GM21786 (cell line): ENCODE data around the gene NOA1.

Experiments used
- ATAC-seq: cut with Tn5 transposase; IDR thresholded peaks from one replicate; pipeline ENCODE4 v1.9.1; 2021; ENCODE audit not compliant: unreplicated experiment

Gene NOA1

DNA sequence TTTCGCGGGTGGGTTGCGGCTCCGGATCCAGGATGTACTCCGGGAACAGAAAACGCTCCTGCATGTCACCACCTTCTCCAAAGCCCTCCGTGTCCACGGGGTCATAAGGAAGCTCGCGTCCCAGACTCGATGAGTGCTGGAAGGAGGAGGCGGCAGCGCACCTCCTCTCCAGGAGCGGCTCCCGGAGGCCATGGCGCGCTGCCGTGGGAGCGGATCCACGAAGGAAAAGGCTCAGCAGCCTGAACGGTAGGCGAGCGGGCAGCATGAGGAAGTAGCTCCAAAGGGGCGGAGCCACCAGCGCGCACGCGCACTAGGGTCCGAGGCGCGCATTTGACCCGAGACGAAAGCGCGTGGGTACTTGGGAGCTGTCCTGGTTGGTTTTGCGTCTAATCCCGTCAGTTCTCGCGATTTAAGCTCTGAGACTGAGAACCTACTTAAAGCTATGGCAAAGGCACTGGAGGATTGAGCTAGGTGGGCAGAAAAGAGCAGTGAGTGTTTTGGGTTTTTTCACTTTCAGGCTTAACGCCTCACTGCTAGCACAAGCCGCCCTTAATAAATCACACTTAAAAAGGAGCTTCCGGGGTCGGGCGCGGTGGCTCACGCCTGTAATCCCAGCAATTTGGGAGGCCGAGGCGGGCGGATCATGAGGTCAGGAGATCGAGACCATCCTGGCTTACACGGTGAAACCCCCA is at the start of gene NOA1:
TSS of gene NOA1 (minus strand) at position 286 of the 692 bp plus-strand sequence. CDS start at position 265, 21 bp downstream.
- peak; percentile 81 for ATAC-seq

GRCh38 chr4:57023104-57023503 is 45.7 kb upstream of the NOA1 start:
- no peak for ATAC-seq

DNA sequence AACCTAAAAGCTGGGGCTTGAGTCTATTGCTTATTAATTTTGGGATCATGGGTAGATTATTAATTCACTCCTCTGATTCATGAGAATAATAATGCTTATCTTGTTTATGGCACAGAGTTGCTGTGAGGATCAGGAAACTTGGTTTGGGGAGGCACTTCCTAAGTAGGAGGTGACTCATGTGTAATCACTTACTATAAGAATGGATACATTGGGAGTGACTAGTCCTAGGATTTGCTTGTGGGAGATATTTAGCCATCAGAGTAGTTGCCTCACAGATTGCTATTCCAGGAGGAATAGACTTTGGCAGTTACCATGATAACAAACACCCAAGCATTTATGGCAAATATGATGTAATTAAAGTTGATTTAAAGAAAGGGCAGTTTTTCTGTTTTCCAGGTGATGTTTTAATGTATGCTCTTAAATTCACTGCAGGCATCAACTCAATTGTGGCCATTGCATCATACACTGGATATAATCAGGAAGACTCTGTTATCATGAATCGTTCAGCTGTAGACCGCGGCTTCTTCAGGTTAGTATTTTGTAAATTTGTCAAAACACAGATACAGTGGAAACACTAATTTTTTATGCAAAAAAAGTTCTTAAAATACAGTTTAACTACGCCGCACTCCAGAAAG is 43.2 kb upstream of the NOA1 start:
- ATAC-seq: no peak

- ATAC-seq: no peak
Observed at GRCh38 chr4:57018980-57019379, 41.6 kb upstream of the NOA1 start.

GRCh38 chr4:57013543-57014120 is 36.2 kb upstream of the NOA1 start:
- no peak for ATAC-seq

GRCh38 chr4:56999751-57000150 is 22.3 kb upstream of the NOA1 start:
- ATAC-seq: no peak

- ATAC-seq: no peak
Observed at GRCh38 chr4:56995525-56995924, 18.1 kb upstream of the NOA1 start.

DNA sequence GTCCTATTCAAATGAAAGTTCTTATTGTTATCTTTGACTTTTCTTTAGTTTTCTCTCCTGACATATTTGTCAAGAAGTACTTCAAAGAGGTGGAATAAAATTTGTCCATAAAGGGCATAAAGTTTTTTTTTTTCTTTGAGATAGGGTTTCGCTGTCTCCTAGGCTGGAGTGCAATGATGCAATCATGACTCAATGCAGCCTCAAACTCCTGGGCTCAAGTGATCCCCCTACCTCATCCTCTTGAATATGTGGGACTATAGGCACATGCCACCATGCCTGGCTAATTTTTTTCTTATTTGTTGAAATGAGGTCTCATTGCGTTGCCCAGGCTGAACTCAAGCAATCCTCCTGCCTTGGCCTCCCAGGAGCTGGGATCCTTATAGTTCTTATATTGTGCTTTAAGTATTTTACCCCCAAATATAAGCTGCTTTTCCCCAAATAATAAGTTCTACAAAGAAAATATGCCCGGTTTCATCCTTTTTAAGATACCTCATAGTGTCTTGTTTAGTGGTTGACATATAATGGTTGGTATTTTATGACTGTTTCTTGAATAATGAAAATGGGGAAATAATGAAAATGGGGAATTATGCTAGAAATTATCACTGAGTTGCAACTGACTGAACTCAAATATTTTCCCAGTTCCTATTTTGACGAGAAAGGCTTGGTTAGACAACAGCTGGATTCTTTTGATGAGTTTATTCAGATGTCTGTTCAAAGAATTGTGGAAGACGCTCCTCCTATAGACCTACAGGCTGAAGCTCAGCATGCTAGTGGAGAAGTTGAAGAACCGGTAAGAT is 12.9 kb upstream of the NOA1 start:
- ATAC-seq: no peak

- no peak for ATAC-seq
Observed at GRCh38 chr4:56986952-56987351, 9.5 kb upstream of the NOA1 start.

GRCh38 chr4:56986192-56986591 is 8.8 kb upstream of the NOA1 start:
- no peak for ATAC-seq

- no peak for ATAC-seq
Observed at GRCh38 chr4:56981795-56982201, 4.4 kb upstream of the NOA1 start.

GRCh38 chr4:56979421-56980072 is 2.1 kb upstream of the NOA1 start:
- ATAC-seq: no peak

GRCh38 chr4:56978750-56979303 is 1.4 kb upstream of the NOA1 start, which contains the start of gene POLR2B:
Gene POLR2B (plus strand): TSS chr4:56978896. CDS start chr4:56978986, 90 bp downstream.
- peak; percentile 53 for ATAC-seq

- peak; percentile 23 for ATAC-seq
Observed at GRCh38 chr4:56976837-56977320, 527 bp downstream of the NOA1 start.

- no peak for ATAC-seq
Observed at GRCh38 chr4:56976283-56976836, 1.0 kb downstream of the NOA1 start.

- no peak for ATAC-seq
Observed at GRCh38 chr4:56973336-56973735, 4.1 kb downstream of the NOA1 start.

- no peak for ATAC-seq
Observed at GRCh38 chr4:56972809-56973208, 4.6 kb downstream of the NOA1 start.

DNA sequence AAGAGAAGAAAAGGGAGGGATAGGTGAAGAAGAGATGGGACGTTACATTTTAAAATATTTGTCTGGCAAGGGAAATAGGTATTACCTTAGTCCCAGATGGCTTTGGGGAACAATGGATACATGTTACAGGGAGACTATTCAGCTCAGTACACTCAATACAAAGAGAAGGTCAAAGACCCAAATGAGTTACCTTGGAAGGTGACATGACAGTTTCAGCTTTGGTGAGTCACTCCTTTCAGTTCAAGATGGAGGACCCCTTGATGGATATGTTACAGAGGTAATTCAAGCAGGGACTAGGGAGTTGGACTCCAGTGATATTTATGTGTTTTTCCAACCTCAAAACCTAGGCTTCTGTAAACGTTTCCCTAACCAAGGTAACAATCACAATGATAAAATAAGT is 5.0 kb downstream of the NOA1 start:
- no peak for ATAC-seq

DNA sequence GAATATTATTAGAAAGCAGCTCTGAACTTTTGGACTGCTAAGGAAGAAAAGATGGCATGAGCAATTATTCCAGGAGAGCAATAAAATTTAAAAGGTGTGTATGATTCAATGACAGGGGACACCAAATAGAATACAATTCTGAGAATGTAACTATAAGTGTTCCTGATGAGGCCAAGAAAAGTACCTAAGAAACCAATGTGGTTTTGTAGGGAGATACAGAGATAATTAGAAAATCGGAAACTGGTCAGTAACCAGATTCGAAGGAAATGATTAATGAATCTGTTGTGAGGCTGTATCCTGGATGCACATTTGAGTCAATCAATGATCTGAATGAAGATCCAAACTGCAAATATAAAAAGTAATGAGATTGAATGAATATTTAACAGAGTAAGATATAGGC is 6.0 kb downstream of the NOA1 start:
- ATAC-seq: no peak

- no peak for ATAC-seq
Observed at GRCh38 chr4:56961107-56961500, 16.3 kb downstream of the NOA1 start.
